GOT3 (cell line): ENCODE data around the gene RNF214.
"Not testable (repeated sequence)": the region's sequence is repeated elsewhere in the genome, so short reads cannot be mapped to it uniquely, and the experiment has no call there.

Source experiments
- DNase-seq: peaks from one replicate; lab custom pipeline; 2025; ENCODE audit warnings: mixed read lengths; lab: John Stamatoyannopoulos, UW

RNF214 gene

DNA sequence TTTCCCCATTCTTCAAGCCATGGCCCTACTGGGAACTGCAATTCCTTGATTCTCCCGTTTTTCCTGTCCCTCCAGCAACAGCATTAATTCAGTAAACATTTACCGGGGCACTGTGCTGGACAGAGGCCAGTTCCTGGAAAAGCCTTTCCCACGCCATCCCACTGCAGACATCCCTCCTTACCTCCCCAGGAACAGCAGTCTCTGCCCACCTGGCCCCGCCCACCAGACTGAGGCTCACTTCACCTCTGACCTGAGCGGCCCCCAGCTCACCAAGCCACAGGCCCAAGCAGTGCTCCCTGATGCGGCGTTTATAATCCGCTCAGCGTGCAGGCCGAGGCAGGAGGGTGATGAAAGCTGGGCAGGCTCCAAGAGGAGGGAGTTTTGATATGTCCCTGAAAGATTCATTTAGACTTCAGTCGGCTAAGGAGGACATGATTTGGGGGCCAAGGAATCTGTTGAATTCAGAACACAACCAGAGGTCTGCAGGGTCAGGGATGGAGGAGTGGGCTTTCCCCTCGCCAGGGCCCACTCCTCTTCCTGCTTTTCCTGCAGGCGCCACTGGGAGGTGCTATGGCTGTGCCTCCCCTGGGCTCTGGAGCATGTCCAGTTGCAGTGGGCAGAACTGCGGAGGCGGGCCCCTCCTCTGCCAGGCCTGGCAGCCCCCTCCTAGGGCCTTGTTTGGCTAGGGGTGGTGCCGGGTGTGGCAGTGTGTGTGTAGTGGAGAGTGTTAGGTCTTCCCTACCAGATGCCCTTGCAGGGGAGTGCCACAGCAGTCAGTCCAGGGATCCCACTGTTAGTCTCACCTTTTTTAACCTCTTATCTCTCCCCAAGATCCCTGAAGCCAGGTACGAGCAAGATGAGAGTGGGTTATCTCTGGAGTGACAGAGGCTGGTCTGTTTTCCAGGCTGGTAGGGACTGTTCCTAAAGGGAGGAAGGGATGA, 34.7 kb upstream of the RNF214 start:
- no peak for DNase-seq

DNA sequence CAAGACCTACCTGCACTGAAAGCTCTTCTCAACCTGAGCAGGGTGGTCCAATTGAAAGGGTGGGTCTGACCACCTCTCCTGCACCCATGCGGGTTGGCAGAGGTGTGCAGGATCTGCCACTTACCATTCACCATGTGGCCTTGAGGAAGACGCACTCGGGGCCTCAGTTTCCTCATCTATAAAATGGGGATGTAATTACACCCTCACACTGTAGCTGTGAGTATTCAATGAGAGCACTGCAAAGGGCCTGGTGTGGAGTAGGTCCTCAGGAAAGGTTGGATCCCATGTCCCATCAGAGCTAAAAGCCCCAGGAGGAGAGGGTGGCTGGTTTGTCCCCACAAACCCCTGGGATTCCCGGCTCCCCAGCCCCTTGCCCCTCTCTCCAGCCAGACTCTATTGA, 33.9 kb upstream of the RNF214 start:
- DNase-seq = no peak

GRCh38 chr11:117199053-117199915, 33.2 kb upstream of the RNF214 start, which contains the start of gene TAGLN:
TSS of gene TAGLN (plus strand) at chr11:117199370. CDS start at chr11:117203014, 3,644 bp downstream.
- DNase-seq = no peak

- DNase-seq = no peak
Observed at GRCh38 chr11:117199916-117200812, 32.3 kb upstream of the RNF214 start.

GRCh38 chr11:117200813-117201657, 31.4 kb upstream of the RNF214 start:
- DNase-seq = no peak

DNA sequence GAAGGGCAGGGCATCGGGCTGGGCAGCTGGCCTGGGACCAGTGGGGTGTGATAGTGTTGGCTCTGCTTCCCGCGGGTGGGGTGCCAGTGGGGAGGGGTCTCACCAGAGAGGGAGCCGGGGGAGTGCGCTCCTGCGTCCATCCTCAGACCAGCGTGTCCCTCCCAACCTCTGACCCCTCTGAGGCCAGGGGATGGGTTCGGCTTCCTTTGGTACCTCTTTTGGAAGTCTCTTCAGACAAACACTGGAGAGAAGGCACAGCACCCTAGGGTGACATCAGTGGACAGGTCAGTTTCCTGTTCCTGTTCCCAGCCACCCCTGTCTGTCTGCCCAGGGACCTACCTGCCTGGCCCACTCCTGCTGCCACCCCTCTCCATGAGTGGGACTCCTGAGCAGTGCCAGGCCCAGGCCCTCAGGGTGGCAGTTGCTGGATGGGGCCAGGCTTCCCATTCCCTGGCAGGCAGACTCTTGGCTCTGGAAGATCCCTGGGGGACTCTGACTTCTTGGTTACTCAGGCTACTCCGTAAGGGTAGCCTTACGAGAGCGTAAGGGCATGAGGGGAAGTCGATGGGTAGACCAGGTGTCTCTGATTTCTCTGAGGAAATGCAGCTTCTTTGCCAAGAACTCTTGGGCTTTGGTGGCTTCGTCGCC, 30.7 kb upstream of the RNF214 start:
- no peak for DNase-seq

- DNase-seq = no peak
Observed at GRCh38 chr11:117202386-117203068, 29.9 kb upstream of the RNF214 start.

GRCh38 chr11:117203069-117203407, 29.4 kb upstream of the RNF214 start:
- DNase-seq = no peak

- no peak for DNase-seq
Observed at GRCh38 chr11:117204283-117205080, 28.0 kb upstream of the RNF214 start.

GRCh38 chr11:117205211-117205818, 27.2 kb upstream of the RNF214 start:
- no peak for DNase-seq

GRCh38 chr11:117206111-117206510, 26.4 kb upstream of the RNF214 start:
- DNase-seq = not testable (repeated sequence)

GRCh38 chr11:117206859-117207258, 25.6 kb upstream of the RNF214 start:
- not testable (repeated sequence) for DNase-seq

DNA sequence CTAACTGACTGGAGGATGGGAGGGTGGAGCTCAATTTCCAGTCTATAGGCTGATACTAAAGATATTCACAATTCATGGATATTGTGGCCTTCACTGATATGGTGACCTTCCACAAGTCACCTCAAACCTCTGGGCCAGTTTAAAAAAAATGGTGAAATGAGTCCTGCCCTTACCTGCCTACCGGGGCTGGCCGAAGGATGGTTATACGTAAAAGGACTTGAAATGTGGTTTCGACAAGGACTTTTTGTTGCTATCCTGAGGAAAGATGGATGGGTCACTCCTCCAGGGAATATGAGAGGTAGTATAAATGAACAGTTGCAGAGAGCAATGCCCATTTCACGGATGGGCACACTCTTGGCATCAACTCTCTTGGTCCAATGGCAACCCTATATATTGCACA, 25.0 kb upstream of the RNF214 start:
- DNase-seq = not testable (repeated sequence)

- not testable (repeated sequence) for DNase-seq
Observed at GRCh38 chr11:117208710-117209109, 23.8 kb upstream of the RNF214 start.

DNA sequence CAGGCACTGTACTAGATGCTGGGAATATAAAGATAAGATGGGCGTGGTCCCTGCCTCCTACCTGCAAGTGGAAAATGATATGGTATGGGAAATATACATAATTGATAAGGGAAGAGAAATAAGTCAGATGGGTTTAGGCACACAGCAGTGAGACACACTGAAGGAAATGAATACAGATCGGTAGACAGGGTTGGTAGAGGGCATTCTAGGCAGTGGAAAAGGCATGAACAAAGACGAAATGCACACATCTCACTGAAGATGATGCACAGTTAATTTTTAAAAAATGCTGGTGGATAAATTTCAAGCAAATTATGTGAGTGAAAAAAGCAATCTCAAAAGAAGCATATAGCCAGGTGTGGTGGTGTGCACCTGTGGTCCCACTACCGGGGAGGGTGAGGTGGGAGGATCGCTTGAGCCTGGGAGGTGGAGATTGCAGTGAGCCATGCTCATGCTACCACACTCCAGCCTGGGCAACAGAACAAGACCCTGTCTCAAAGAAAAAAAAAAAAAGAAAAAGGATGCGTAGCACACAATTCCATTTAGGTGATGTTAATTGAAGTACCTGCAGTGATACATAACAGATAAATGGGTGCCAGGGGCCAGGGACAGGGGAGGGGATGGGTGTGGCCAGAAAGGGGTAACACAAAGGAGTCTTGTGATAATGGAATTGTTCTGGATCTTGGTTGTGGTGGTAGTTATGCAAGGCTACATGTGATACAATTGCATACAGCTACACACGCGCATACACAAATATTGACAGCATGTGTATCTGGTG, 22.9 kb upstream of the RNF214 start:
- DNase-seq = not testable (repeated sequence)

DNA sequence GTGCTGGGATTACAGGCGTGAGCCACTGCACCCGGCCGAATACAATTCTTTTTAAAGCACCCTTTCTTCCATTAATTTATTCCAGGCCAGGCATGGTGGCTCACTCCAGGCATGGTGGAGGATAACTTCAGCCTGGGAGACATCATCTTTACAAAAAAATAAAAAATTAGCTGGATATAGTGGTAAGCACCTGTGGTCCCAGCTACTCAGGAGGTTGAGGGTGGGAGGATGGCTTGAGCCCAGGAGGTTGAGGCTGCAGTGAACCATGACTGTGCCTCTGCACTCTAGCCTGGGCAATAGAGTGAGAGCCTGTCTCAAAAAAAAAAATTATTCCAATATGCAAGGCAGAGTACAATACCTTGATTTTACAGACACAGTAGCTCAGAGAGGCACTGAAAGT, 21.9 kb upstream of the RNF214 start:
- no peak for DNase-seq

DNA sequence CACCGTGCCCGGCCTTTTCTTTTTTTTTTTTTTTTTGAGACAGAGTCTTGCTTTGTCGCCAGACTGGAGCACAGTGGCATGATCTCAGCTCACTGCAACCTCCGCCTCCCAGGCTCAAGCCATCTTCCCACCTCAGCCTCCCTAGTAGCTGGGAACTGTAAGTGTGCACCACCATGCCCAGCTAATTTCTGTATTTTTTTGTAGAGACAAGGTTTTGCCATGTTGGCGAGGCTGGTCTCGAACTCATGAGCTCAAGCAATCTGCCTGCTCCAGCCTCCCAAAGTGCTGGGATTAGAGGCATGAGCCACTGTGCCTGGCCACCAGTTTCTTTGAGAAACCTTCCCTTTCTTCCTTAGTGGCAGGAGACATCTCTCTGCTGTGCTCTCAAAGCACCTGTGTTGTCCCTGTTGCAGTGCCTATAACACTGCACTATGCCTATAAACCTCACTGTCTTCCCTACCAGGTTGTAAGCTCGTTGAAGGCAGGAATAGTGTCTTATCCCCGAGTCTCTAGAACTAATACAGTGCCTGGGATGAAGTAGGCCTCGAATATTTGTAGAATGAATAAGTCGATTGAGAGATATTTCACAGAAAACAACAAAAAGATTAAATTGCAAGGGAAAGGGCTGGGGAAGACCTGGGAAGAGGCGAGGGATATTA, 19.6 kb upstream of the RNF214 start:
- DNase-seq = no peak
